ENCODE results near the gene HMCN2.

The HMCN2 gene

GRCh38 chr9:130265431-130266235 is at the start of gene HMCN2:
TSS of gene HMCN2 (plus strand) at chr9:130265760. CDS start at chr9:130265879, 119 bp downstream.
- no peak for DNase-seq (ENCODE audit: low read depth in 2 of 2)

- DNase-seq (ENCODE audit: low read depth in 2 of 2): no peak
Observed at GRCh38 chr9:130217838-130218237, 47.7 kb upstream of the HMCN2 start.

- no peak for DNase-seq (ENCODE audit: low read depth in 2 of 2)
Observed at GRCh38 chr9:130219661-130220096, 45.9 kb upstream of the HMCN2 start.

- DNase-seq (ENCODE audit: low read depth in 2 of 2): no peak
Observed at GRCh38 chr9:130220352-130220751, 45.2 kb upstream of the HMCN2 start.

GRCh38 chr9:130222833-130223232 is 42.7 kb upstream of the HMCN2 start:
- no peak for DNase-seq (ENCODE audit: low read depth in 2 of 2)

- DNase-seq (ENCODE audit: low read depth in 2 of 2): no peak
Observed at GRCh38 chr9:130225071-130225470, 40.5 kb upstream of the HMCN2 start.

- no peak for DNase-seq (ENCODE audit: low read depth in 2 of 2)
Observed at GRCh38 chr9:130225586-130225985, 40.0 kb upstream of the HMCN2 start.

GRCh38 chr9:130226112-130226511 is 39.4 kb upstream of the HMCN2 start:
- DNase-seq (ENCODE audit: low read depth in 2 of 2): no peak

- no peak for DNase-seq (ENCODE audit: low read depth in 2 of 2)
Observed at GRCh38 chr9:130227833-130228232, 37.7 kb upstream of the HMCN2 start.

- DNase-seq (ENCODE audit: low read depth in 2 of 2): no peak
Observed at GRCh38 chr9:130229759-130230158, 35.8 kb upstream of the HMCN2 start.

GRCh38 chr9:130230631-130231030 is 34.9 kb upstream of the HMCN2 start:
- DNase-seq (ENCODE audit: low read depth in 2 of 2): no peak

GRCh38 chr9:130232899-130233586 is 32.5 kb upstream of the HMCN2 start:
- no peak for DNase-seq (ENCODE audit: low read depth in 2 of 2)

- DNase-seq (ENCODE audit: low read depth in 2 of 2): no peak
Observed at GRCh38 chr9:130233587-130233945, 32.0 kb upstream of the HMCN2 start.

- no peak for DNase-seq (ENCODE audit: low read depth in 2 of 2)
Observed at GRCh38 chr9:130234340-130235260, 31.0 kb upstream of the HMCN2 start.

- DNase-seq (ENCODE audit: low read depth in 2 of 2): peak; percentile 31 to 57
Observed at GRCh38 chr9:130235558-130236435, 29.8 kb upstream of the HMCN2 start.

- no peak for DNase-seq (ENCODE audit: low read depth in 2 of 2)
Observed at GRCh38 chr9:130236436-130236985, 29.0 kb upstream of the HMCN2 start.

GRCh38 chr9:130237076-130237475 is 28.5 kb upstream of the HMCN2 start:
- no peak for DNase-seq (ENCODE audit: low read depth in 2 of 2)

GRCh38 chr9:130237763-130238524 is 27.6 kb upstream of the HMCN2 start:
- DNase-seq (ENCODE audit: low read depth in 2 of 2): no peak

- no peak for DNase-seq (ENCODE audit: low read depth in 2 of 2)
Observed at GRCh38 chr9:130239363-130239695, 26.2 kb upstream of the HMCN2 start.

GRCh38 chr9:130239741-130240241 is 25.8 kb upstream of the HMCN2 start:
- peak in 1 of 2 experiments; percentile 47 for DNase-seq (ENCODE audit: low read depth in 2 of 2)

All from stimulated activated CD4-positive, alpha-beta T cell treated with anti-CD3 and anti-CD28 coated beads, Interleukin-12 subunit alpha, Interleukin-12 subunit beta, amount 100 ng/mL, for 24 hours (primary cell).